EL (cell line): ENCODE results near the gene KRTAP5-1.
"Not testable (repeated sequence)": the region's sequence is repeated elsewhere in the genome, so short reads cannot be mapped to it uniquely, and the experiment has no call there.

ENCODE experiments used
- DNase-seq: peaks from one replicate; pipeline ENCODE4 v3.0.0-alpha.2; 2016

The KRTAP5-1 gene, protein sequence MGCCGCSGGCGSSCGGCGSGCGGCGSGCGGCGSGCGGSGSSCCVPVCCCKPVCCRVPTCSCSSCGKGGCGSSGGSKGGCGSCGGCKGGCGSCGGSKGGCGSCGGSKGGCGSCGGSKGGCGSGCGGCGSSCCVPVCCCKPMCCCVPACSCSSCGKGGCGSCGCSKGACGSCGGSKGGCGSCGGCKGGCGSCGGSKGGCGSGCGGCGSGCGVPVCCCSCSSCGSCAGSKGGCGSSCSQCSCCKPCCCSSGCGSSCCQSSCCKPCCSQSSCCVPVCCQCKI

GRCh38 chr11:1584661-1585370 lies at the start of gene KRTAP5-1:
KRTAP5-1 (minus strand) TSS chr11:1585283; CDS start chr11:1585249, 34 bp downstream.
- DNase-seq: not testable (repeated sequence)

DNA sequence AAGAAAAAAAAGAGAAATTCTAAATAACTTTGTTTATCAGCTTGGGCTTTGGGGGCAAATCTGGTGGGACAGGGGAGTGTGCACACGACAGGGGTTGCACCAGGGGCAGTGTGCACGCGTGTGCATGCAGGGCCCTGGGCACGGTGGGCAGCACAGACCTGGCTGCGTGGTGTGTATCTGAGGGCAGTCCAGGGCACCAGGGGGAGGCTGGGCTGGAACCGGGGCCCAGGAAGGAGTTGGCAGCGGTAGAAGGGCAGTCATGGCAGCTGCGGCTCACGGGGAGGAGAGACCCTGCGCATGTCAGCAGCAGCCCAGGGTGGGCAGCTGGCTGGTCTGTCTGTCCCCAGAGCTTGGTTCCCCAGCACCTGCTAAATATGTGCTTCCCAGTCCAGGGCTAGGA lies 48.8 kb upstream of the KRTAP5-1 start:
- no peak for DNase-seq

GRCh38 chr11:1632053-1632714 lies 47.1 kb upstream of the KRTAP5-1 start:
- DNase-seq: no peak

DNA sequence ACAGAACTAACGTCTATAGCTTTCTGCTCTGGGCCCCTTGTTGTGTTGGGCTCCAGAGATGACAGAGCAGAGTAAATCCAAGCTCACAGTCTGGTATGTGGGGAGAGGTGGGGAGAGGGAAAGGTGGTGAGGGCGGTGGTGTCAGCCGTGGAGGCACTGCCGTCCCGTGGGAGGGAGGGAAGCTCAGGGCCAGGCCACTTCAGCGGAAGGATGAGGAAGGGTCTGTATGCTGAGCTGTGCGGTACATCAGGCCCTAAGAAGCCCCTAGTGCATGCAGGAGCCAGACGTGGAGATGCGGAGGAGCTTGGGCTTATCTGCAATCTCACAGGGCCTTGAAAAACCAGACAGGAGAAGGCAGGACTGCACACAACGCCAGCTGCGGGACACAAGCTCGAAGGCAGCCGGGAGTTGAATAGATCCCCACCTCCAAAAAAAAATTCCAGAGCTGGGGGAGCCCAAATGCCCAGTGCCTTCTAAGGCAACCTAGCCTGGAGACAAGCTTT lies 46.0 kb upstream of the KRTAP5-1 start:
- DNase-seq: no peak

DNA sequence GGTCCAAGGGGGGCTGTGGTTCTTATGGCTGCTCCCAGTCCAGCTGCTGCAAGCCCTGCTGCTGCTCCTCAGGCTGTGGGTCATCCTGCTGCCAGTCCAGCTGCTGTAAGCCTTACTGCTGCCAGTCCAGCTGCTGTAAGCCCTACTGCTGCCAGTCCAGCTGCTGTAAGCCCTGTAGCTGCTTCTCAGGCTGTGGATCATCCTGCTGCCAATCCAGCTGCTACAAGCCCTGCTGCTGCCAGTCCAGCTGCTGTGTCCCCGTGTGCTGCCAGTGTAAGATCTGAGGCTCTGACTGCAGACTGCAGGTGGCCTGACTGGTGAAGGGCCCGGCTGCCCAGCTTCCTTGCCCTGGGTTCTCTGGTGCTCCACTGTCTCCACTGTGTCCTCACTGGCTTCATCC lies 45.2 kb upstream of the KRTAP5-1 start:
- DNase-seq: no peak

DNA sequence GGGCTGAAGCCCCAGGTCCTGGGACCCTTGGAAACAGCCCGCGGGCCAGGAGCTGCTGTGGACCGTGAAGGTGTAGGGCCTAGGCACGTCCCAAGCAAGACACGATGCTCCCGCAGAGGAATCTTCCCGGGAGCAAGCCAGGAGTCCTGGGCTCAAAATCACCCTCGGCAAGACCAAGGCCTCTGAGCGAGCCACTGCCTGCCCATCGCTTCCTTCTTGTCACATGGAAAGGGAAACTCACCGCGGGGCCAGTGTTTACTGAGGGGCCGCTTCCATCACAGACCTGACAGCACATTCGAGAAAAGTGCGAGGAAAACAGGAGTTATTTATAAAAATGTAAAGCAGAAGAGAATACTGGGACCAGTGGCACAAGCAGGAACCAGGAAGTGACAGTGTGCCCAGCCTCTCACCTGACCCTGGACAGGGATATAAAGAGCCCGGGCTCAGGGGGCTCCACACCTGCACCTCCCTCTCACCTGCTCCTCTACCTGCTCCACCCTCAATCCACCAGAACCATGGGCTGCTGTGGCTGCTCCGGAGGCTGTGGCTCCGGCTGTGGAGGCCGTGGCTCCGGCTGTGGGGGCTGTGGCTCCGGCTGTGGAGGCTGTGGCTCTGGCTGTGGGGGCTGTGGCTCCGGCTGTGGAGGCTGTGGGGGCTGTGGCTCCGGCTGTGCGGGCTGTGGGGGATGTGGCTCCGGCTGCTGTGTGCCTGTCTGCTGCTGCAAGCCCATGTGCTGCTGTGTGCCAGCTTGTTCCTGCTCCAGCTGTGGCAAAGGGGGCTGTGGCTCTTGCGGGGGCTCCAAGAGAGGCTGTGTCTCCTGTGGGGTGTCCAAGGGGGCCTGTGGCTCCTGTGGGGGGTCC lies 44.5 kb upstream of the KRTAP5-1 start, which contains the start of gene KRTAP5-5:
Gene KRTAP5-5 (plus strand): TSS at position 450 of the 860 bp plus-strand sequence. CDS start 66 bp downstream, at position 516.
- DNase-seq: no peak

- peak; percentile 47 for DNase-seq
Observed at GRCh38 chr11:1628506-1629325, 43.6 kb upstream of the KRTAP5-1 start.

DNA sequence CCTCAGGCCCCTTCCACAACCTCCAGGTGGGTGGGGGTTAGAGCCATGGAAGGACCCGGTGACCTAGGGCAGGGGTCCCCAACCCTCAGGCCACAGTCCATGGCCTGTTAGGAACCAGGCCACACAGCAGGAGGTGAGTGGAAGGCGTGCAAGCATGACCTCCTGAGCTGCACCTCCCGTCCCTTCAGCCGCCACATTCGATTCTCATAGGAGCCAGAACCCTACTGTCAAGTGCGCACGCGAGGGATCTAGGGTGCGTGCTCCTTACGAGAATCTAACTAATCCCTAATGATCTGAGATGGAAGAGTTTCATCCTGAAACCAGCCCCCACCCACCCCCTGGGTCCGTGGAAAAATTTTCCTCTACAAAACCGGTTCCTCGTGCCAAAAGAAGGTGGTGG lies 40.5 kb upstream of the KRTAP5-1 start:
- no peak for DNase-seq

GRCh38 chr11:1624621-1625020 lies 39.5 kb upstream of the KRTAP5-1 start:
- DNase-seq: no peak

DNA sequence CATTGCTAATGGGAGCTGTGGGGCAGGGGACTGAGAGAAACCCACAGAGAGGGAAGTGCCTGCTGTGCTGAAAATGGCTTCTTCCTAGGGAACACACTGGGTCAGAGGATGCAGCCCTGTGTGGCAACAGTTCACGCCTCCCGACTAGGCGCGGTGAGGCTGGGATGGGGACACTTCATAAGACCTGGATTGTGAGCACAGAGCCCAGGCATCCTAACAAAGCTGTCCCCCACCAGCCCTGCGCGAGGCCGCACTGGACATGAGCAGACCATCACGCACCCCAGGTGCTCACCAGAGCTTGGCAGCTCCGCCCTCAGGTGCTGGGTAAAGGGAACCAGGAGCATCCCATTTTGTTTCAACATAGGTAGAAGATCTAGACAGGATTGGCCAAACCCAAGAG lies 38.6 kb upstream of the KRTAP5-1 start:
- no peak for DNase-seq

- DNase-seq: no peak
Observed at GRCh38 chr11:1622086-1622485, 37.0 kb upstream of the KRTAP5-1 start, which contains the start of gene KRTAP5-4. KRTAP5-4 (minus strand) TSS chr11:1622138; CDS start chr11:1622093, 45 bp downstream.

DNA sequence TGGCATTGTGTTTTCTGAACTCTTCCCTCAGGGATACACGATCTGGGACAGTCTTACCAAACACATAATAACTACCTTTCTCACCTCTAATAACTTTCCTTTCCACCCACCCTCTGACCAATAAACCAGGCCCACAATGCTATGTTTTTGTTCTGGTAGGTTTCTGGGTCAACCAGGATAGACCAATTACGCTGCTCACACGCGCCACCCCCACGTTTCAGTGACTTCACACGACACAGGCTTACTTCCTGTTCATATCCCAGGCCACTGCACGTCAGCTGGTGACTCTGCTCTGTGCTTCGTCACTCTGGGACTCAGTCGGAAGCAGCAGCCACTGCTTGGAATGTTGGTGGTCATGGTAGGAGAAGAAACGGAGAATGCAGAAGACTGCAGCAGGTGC lies 34.4 kb upstream of the KRTAP5-1 start:
- DNase-seq: peak; percentile 41

GRCh38 chr11:1618231-1618630 lies 33.1 kb upstream of the KRTAP5-1 start:
- DNase-seq: no peak

DNA sequence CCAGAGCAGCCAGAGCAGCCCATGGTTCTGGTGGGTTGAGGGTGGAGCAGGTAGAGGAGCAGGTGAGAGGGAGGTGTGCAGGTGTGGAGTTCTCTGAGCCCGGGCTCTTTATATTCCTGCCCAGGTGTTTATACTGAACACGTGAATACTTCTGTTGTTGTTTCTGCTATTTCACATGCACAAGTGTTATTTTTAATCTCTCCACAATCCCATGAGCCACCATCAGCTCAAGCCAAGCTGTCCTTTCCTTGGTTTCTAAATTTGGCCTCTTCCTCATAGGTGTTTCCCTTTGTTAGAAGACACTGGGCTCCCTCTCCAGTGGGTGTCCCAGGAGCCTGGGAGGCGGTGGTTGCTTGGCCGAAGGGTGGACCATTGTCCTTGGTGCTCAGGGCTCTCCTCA lies 23.3 kb upstream of the KRTAP5-1 start, which contains the start of gene KRTAP5-3:
Gene KRTAP5-3 (minus strand): TSS at position 101 of the 400 bp plus-strand sequence. CDS start 78 bp downstream, at position 23.
- no peak for DNase-seq

GRCh38 chr11:1607901-1608300 lies 22.8 kb upstream of the KRTAP5-1 start:
- not testable (repeated sequence) for DNase-seq

DNA sequence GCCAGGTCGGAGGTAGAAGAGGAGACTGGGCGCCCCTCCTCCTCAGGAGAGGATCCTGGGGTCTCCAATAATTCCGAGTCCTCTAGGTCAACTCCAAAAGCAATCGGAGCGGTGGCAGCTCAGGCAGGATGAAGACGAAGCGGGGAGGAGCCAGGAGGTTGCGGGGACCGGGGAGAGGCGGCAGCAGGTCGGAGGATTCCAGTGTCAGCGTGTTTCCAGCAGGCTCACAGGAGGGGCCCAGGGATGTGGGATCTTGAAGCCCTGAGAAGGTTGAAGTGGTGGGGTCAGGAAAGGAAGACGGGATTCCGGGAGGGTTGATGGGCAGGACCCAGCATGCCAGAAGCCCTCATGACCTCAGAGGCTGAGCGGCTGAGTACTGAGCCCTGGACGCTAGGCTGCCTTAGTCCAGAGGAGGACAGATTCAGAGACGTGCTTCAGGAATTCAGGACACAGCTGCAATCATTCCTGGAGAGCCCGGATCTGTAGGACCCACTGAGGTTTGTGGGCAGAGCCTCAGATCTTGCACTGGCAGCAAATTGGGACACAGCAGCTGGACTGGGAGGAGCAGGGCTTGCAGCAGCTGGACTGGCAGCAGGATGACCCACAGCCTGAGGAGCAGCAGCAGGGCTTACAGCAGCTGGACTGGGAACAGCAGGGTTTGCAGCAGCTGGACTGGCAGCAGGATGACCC lies 22.2 kb upstream of the KRTAP5-1 start:
- not testable (repeated sequence) for DNase-seq

DNA sequence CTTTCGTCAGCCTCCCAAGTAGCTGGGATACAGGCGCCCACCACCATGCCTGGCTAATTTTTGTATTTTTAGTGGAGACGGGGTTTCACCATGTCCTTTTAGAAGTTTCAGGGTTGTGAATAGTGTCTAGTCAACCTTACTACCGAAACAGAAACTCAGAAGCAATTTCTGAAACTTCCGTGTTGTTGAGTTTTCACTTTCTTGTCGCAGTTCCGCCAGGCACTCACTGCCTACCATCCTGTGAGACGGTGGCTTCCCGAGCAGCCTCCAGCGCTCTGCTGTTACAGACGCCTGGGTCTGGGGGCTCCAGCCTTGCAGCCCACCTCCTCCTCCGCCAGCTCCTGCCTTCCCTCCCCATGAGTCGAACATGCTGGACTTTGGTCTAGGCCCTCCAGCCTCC lies 20.8 kb upstream of the KRTAP5-1 start:
- not testable (repeated sequence) for DNase-seq

DNA sequence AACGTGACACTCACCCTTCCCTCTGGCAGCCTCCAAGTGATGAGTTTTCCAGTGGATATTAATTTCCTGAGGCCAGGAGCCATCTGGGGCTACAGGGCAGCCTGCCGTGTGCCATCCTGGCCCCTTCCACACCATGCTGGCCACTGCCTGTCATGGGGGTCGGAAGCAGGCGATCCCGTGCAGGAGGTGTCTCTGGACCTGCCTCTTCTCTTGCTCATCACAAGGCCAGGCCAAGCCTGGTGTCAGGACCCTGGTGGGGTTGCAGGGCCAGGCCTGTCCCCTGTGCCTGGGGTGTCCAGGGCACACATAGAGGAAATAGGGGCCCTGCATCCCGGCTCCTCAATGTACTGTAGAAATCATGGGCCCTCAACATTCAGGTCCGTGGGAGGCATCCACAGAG lies 19.6 kb upstream of the KRTAP5-1 start:
- DNase-seq: no peak

DNA sequence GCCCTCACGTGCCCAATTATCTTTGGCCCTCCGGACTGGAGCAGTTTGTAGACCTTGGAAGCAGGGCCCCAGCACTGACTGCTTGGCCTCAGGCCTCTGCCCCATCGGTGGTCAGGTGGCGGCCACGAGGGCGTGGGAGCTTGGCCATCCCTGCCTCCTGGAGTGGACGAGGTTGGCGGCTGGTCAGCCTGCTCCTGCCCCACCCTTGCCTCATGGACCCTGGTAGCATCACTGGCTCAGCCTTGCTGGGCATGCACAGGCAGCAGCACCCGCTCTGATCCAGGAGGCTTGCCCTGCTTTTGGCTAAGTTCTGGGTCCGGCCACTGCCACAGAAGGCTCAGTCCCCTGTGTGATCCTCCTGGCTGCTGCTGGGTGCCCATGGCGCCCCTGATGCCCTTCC lies 19.1 kb upstream of the KRTAP5-1 start:
- no peak for DNase-seq

- no peak for DNase-seq
Observed at GRCh38 chr11:1603629-1604028, 18.5 kb upstream of the KRTAP5-1 start.

DNA sequence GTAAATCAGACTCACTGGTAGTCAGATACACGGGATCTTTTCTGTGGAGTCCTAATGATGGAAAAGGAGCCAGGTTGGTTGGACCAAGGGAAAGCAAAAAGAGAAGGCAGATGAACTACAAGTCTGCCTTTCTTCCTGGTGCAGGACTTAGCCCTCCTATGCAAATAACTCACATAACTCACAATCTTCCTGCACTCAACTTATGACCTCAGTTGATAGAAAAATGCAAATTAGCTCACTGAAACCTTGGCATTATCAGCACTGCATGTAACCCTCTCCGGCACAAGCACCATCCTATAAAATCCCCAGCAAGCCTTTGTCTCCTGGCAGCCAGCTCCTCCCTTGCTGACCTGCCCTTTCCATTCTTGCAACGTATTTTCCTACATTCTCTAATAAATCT lies 16.6 kb upstream of the KRTAP5-1 start:
- DNase-seq: not testable (repeated sequence)
